ENCODE results near the gene FNIP2. TPM values are rescaled to one million over a fixed set of nuclear protein-coding genes. Genes with fewer than 3 reads are reported as not detected.
"Not testable (repeated sequence)": the region's sequence is repeated elsewhere in the genome, so short reads cannot be mapped to it uniquely, and the experiment has no call there.

FNIP2 gene
- total RNA-seq, 1 donor from 2014 or later: 50.7 TPM

- intact Hi-C loops (cut with micrococcal nuclease); ATAC-seq; DNase-seq: not testable (repeated sequence)
Observed at GRCh38 chr4:158882142-158882541, 113.3 kb downstream of the FNIP2 start.

- peak; percentile 69 for ATAC-seq
- intact Hi-C loops (cut with micrococcal nuclease): no loop called here
- peak; percentile 49 for DNase-seq
Observed at GRCh38 chr4:158884280-158884679, 115.5 kb downstream of the FNIP2 start.

GRCh38 chr4:158885564-158885963 is 116.7 kb downstream of the FNIP2 start:
- DNase-seq: no peak
- intact Hi-C loops (cut with micrococcal nuclease): no loop called here
- ATAC-seq: no peak

- intact Hi-C loops (cut with micrococcal nuclease): no loop called here
- DNase-seq: no peak
- ATAC-seq: no peak
Observed at GRCh38 chr4:158890294-158890693, 121.5 kb downstream of the FNIP2 start.

GRCh38 chr4:158891256-158891655 is 122.4 kb downstream of the FNIP2 start:
- intact Hi-C loops (cut with micrococcal nuclease): no loop called here
- DNase-seq (no peak), ATAC-seq (no peak)

GRCh38 chr4:158894826-158895225 is 126.0 kb downstream of the FNIP2 start:
- DNase-seq (no peak), ATAC-seq (no peak)
- intact Hi-C loops (cut with micrococcal nuclease): no loop called here

GRCh38 chr4:158895797-158896576 is 127.2 kb downstream of the FNIP2 start:
- intact Hi-C loops (cut with micrococcal nuclease): no loop called here
- ATAC-seq (peak; percentile 52), DNase-seq (no peak)

GRCh38 chr4:158896577-158897238 is 127.9 kb downstream of the FNIP2 start:
- intact Hi-C loops (cut with micrococcal nuclease); DNase-seq: not testable (repeated sequence)
- peak; percentile 23 for ATAC-seq

- ATAC-seq; intact Hi-C loops (cut with micrococcal nuclease); DNase-seq: not testable (repeated sequence)
Observed at GRCh38 chr4:158900408-158900807, 131.6 kb downstream of the FNIP2 start.

GRCh38 chr4:158902280-158903078 is 133.7 kb downstream of the FNIP2 start:
- intact Hi-C loops (cut with micrococcal nuclease); DNase-seq: not testable (repeated sequence)
- ATAC-seq: peak; percentile 56

GRCh38 chr4:158903079-158903456 is 134.2 kb downstream of the FNIP2 start:
- ATAC-seq: peak; percentile 42
- intact Hi-C loops (cut with micrococcal nuclease): no loop called here
- no peak for DNase-seq

GRCh38 chr4:158903472-158904043 is 134.7 kb downstream of the FNIP2 start:
- DNase-seq (no peak), ATAC-seq (peak; percentile 58)
- intact Hi-C loops (cut with micrococcal nuclease): no loop called here

GRCh38 chr4:158904815-158905214 is 136.0 kb downstream of the FNIP2 start:
- DNase-seq (no peak), ATAC-seq (no peak)
- intact Hi-C loops (cut with micrococcal nuclease): no loop called here

GRCh38 chr4:158906073-158906472 is 137.2 kb downstream of the FNIP2 start:
- no peak for DNase-seq
- intact Hi-C loops (cut with micrococcal nuclease): no loop called here

GRCh38 chr4:158912390-158912789 is 143.6 kb downstream of the FNIP2 start:
- ATAC-seq: no peak
- intact Hi-C loops (cut with micrococcal nuclease): no loop called here

More at GRCh38 chr4:158906073-158906472, 137.2 kb downstream of the FNIP2 start:
- no peak for ATAC-seq

GRCh38 chr4:158912806-158913205 is 144.0 kb downstream of the FNIP2 start:
- DNase-seq (no peak), ATAC-seq (no peak)
- intact Hi-C loops (cut with micrococcal nuclease): no loop called here

More at GRCh38 chr4:158912390-158912789, 143.6 kb downstream of the FNIP2 start:
- no peak for DNase-seq

- no peak for DNase-seq
- intact Hi-C loops (cut with micrococcal nuclease): no loop called here
- no peak for ATAC-seq
Observed at GRCh38 chr4:158913766-158914165, 144.9 kb downstream of the FNIP2 start.

GRCh38 chr4:158914218-158914617 is 145.4 kb downstream of the FNIP2 start:
- DNase-seq (no peak), ATAC-seq (peak; percentile 49)
- intact Hi-C loops (cut with micrococcal nuclease): no loop called here

GRCh38 chr4:158915683-158916241 is 146.9 kb downstream of the FNIP2 start:
- ATAC-seq (peak; percentile 64), DNase-seq (no peak)
- intact Hi-C loops (cut with micrococcal nuclease): no loop called here

All from left ventricle myocardium superior (tissue), 1 donor.